ENCODE measurements around the gene NAPG.
A peak's percentile ranks its signal among the peaks of the same experiment; 100 is the strongest.
"Not testable (repeated sequence)": the region's sequence is repeated elsewhere in the genome, so short reads cannot be mapped to it uniquely, and the experiment has no call there.

Gene NAPG

GRCh38 chr18:10514601-10515000 is 11.2 kb upstream of the NAPG start:
- DNase-seq = no peak

- DNase-seq = no peak
Measured at GRCh38 chr18:10515456-10515855, 10.4 kb upstream of the NAPG start.

GRCh38 chr18:10516078-10516477 is 9.7 kb upstream of the NAPG start:
- no peak for DNase-seq

GRCh38 chr18:10518595-10519255 is 7.1 kb upstream of the NAPG start:
- peak; percentile 52 for DNase-seq

- no peak for DNase-seq
Measured at GRCh38 chr18:10519366-10519765, 6.5 kb upstream of the NAPG start.

- DNase-seq = peak; percentile 92
Measured at GRCh38 chr18:10519999-10520935, 5.6 kb upstream of the NAPG start.

GRCh38 chr18:10521566-10521965 is 4.3 kb upstream of the NAPG start:
- no peak for DNase-seq

GRCh38 chr18:10522574-10522973 is 3.3 kb upstream of the NAPG start:
- DNase-seq = no peak

GRCh38 chr18:10523544-10523943 is 2.3 kb upstream of the NAPG start:
- no peak for DNase-seq

- peak; percentile 62 for DNase-seq
Measured at GRCh38 chr18:10524507-10525370, 1.1 kb upstream of the NAPG start.

- no peak for DNase-seq
Measured at GRCh38 chr18:10525371-10525691, 496 bp upstream of the NAPG start.

- DNase-seq = peak; percentile 59
Measured at GRCh38 chr18:10526561-10526949, 728 bp downstream of the NAPG start.

GRCh38 chr18:10528439-10528838 is 2.6 kb downstream of the NAPG start:
- DNase-seq = peak; percentile 24

GRCh38 chr18:10530002-10530401 is 4.2 kb downstream of the NAPG start:
- peak; percentile 58 for DNase-seq

GRCh38 chr18:10530852-10531251 is 5.0 kb downstream of the NAPG start:
- DNase-seq = peak; percentile 35

- DNase-seq = no peak
Measured at GRCh38 chr18:10533111-10533510, 7.3 kb downstream of the NAPG start.

GRCh38 chr18:10536280-10536679 is 10.5 kb downstream of the NAPG start:
- no peak for DNase-seq

- DNase-seq = no peak
Measured at GRCh38 chr18:10537765-10538164, 11.9 kb downstream of the NAPG start.

GRCh38 chr18:10539124-10539523 is 13.3 kb downstream of the NAPG start:
- not testable (repeated sequence) for DNase-seq

- DNase-seq = no peak
Measured at GRCh38 chr18:10543277-10543676, 17.4 kb downstream of the NAPG start.

GRCh38 chr18:10544093-10544748 is 18.4 kb downstream of the NAPG start:
- no peak for DNase-seq

- no peak for DNase-seq
Measured at GRCh38 chr18:10546557-10547300, 20.9 kb downstream of the NAPG start.

Data from OCI-M1 (cell line).